Right lobe of liver (tissue), 6 donors: ENCODE data around the gene GPX7. TPM values are rescaled to one million over a fixed set of nuclear protein-coding genes. Genes with fewer than 3 reads are reported as not detected.

Source experiments
- ATAC-seq, 4 donors: fragments of 200-7000 bp; cut with Tn5 transposase; one replicate each; pipeline ENCODE4 v1.9.1; 2020; ENCODE audit warnings: mild to moderate bottlenecking in 4 of 4, moderate library complexity in 4 of 4
- DNase-seq, 3 donors: peaks; one replicate each; pipeline ENCODE4 v3.0.0-alpha.2; 2020
- H3K27ac ChIP-seq, 3 donors: fragments of 200-600 bp; one replicate each; pipeline ENCODE4 v1.8.0; 2022
- H3K27me3 ChIP-seq, 2 donors: fragments of 200-600 bp; one replicate each; pipeline ENCODE4 v1.8.0; 2022
- H3K36me3 ChIP-seq, 4 donors: fragments of 200-600 bp; sonication (generic) in 1 of 4; one replicate each; pipeline versions ENCODE4 v1.5.1 to v1.8.0; 2017 to 2022; ENCODE audit warnings: control low read depth in 1 of 4
- H3K4me1 ChIP-seq, 4 donors: fragments of 200-600 bp; sonication (generic) in 1 of 4; one replicate each; pipeline versions ENCODE4 v1.5.1 to v1.8.0; 2017 to 2022; ENCODE audit warnings: control low read depth in 1 of 4
- H3K4me3 ChIP-seq, 3 donors: fragments of 200-600 bp; one replicate each; pipeline ENCODE4 v1.8.0; 2022
- H3K9me3 ChIP-seq, 4 donors: fragments of 200-600 bp; sonication (generic) in 1 of 4; one replicate each; pipeline versions ENCODE4 v1.5.1 to v1.8.0; 2017 to 2022; ENCODE audit warnings: control low read depth in 1 of 4
- POLR2A ChIP-seq: fragments of 450-650 bp; IDR thresholded peaks from one replicate; pipeline ENCODE4 v1.6.1; 2017; ENCODE audit warnings: antibody characterized with exemption, mild to moderate bottlenecking
- WGBS: methylation state at CpG from one replicate; pipeline ENCODE4 v1.1.6; 2018; ENCODE audit warnings: low coverage, low lambda C conversion rate; ENCODE audit not compliant: insufficient coverage; ENCODE audit errors: missing lambda C conversion rate; 5-methylcytosine and 5-hydroxymethylcytosine counted together
- intact Hi-C, 2 donors: fragments of 100-400 bp; cut with DNase I; formaldehyde crosslinking; loops; one replicate each; pipeline versions ENCODE4 v1.11.2 to v1.14.1; 2022
- total RNA-seq, 6 experiments: library from RNA; depleted of rRNA in 2 of 6; stranded (reverse); fragments of >200 nt in 2 of 6; fragmentation: NEBNext Ultra II Directional in 3 of 6; extraction: Animal tissue kit (Norgen Biotek cat#: 25700) in 3 of 6; gene quantifications; one replicate each; pipeline versions ENCODE4 v1.1.0 to v1.2.4, GENCODE V29; 2016 to 2023
- TF ChIP-seq, protein P1 (sequence below), 4 donors: fragments of 200-600 bp in 3 of 4; fragments of 450-650 bp in 1 of 4; IDR thresholded peaks; one replicate each; pipeline versions ENCODE4 v1.5.1 to v1.8.0; 2016 to 2022; ENCODE audit warnings: antibody characterized with exemption in 4 of 4, mild to moderate bottlenecking in 2 of 4
- donor health status: DM: no; HTN: yes; CAD: no.
- donor health status: DM: no; HTN: no; CAD: no.
- donor health status: DM: no; HTN: no; CAD: no.
- donor health status: DM: no; HTN: yes; CAD: no.
- donor health status: DM: no; HTN: yes; CAD: no.

GPX7 gene
- total RNA-seq, 6 experiments from 2014 or later: 1.6 to 4.3 (median 2.7) TPM

DNA sequence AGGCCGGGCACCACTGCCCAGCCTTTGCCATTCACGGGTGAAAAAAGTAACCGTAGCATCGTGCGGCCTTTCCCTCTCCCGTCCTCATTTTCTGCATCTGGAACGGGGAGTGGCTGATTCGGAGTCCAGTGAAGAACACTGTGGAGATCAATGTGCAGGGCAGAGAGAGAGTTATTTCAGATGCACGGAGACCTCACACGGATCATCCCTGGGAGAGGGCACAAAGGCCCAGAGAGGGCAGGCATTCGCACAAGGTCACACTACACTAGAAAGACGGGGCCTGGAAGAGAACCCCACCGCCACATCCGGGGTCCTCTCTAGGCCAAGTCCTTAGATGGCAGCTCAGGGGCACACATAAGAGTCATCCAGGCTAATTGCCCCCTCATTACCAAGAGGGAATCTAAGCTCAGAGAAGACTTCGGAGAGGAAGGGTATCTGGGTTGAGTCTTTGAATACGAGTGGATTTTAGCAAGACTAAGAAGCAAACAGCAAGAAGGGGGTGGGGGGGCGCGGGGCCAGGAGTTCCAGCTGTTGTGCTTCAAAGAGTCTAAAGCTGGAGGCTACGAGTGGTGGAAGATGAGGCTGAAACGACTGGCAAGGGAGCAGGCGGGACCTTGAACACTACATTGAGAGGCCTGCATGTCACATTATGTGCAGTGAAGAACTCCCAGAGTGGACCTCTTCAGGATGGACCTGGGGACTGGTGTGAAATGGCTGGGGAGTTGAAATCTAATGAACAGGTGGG lies 857 bp downstream of the GPX7 start:
- DNase-seq: no peak
- Histone ChIP-seq H3K4me1 (peaks cover 0 to 4% (median 0%) of the 10 kb centered on the region in 4 donors), H3K36me3 (no peaks in the 10 kb centered on the region), H3K4me3 (peak overlapping the region; percentile 48 to 60 (median 51)), H3K27me3 (no peaks in the 10 kb centered on the region), H3K27ac (peak overlapping the region in 1 of 3 donors; percentile 47), H3K9me3 (no peaks in the 10 kb centered on the region)
- intact Hi-C loops: no loop called here
- ATAC-seq: peak in 3 of 4 donors; percentile 9 to 36 (median 22)
- WGBS: 49% methylated on average over 15 of the region's 21 CpGs
- TF ChIP-seq POLR2A: no peak
- TF ChIP-seq, protein P1, sequence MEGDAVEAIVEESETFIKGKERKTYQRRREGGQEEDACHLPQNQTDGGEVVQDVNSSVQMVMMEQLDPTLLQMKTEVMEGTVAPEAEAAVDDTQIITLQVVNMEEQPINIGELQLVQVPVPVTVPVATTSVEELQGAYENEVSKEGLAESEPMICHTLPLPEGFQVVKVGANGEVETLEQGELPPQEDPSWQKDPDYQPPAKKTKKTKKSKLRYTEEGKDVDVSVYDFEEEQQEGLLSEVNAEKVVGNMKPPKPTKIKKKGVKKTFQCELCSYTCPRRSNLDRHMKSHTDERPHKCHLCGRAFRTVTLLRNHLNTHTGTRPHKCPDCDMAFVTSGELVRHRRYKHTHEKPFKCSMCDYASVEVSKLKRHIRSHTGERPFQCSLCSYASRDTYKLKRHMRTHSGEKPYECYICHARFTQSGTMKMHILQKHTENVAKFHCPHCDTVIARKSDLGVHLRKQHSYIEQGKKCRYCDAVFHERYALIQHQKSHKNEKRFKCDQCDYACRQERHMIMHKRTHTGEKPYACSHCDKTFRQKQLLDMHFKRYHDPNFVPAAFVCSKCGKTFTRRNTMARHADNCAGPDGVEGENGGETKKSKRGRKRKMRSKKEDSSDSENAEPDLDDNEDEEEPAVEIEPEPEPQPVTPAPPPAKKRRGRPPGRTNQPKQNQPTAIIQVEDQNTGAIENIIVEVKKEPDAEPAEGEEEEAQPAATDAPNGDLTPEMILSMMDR (IDR thresholded peaks at IDR 0.05): no peak

GRCh38 chr1:52603630-52604029 lies 1.5 kb downstream of the GPX7 start:
- no peaks in the 10 kb centered on the region for H3K27me3 ChIP-seq
- no peak overlapping the region for H3K4me3 ChIP-seq
- no peak for ATAC-seq
- no peaks in the 10 kb centered on the region for H3K9me3 ChIP-seq
- 80% methylated on average over 5 of the region's 6 CpGs for WGBS
- H3K36me3 ChIP-seq: no peaks in the 10 kb centered on the region
- no peak overlapping the region for H3K27ac ChIP-seq
- TF ChIP-seq, protein P1 (IDR thresholded peaks at IDR 0.05): no peak
- TF ChIP-seq POLR2A: no peak
- no peak for DNase-seq
- H3K4me1 ChIP-seq: peaks cover 0 to 4% (median 0%) of the 10 kb centered on the region in 4 donors
- intact Hi-C loops: no loop called here

GRCh38 chr1:52604063-52604770 lies 2.0 kb downstream of the GPX7 start:
- TF ChIP-seq, protein P1 (IDR thresholded peaks at IDR 0.05): no peak
- no peak for TF ChIP-seq POLR2A
- Histone ChIP-seq H3K4me3 (no peak overlapping the region), H3K4me1 (peaks cover 0 to 4% (median 0%) of the 10 kb centered on the region in 4 donors), H3K27ac (no peak overlapping the region), H3K27me3 (no peaks in the 10 kb centered on the region), H3K9me3 (no peaks in the 10 kb centered on the region), H3K36me3 (no peaks in the 10 kb centered on the region)
- intact Hi-C loops: no loop called here
- DNase-seq: no peak
- WGBS: 48% methylated on average over 3 of the region's 3 CpGs
- ATAC-seq: peak in 2 of 4 donors; percentile 9 to 17

DNA sequence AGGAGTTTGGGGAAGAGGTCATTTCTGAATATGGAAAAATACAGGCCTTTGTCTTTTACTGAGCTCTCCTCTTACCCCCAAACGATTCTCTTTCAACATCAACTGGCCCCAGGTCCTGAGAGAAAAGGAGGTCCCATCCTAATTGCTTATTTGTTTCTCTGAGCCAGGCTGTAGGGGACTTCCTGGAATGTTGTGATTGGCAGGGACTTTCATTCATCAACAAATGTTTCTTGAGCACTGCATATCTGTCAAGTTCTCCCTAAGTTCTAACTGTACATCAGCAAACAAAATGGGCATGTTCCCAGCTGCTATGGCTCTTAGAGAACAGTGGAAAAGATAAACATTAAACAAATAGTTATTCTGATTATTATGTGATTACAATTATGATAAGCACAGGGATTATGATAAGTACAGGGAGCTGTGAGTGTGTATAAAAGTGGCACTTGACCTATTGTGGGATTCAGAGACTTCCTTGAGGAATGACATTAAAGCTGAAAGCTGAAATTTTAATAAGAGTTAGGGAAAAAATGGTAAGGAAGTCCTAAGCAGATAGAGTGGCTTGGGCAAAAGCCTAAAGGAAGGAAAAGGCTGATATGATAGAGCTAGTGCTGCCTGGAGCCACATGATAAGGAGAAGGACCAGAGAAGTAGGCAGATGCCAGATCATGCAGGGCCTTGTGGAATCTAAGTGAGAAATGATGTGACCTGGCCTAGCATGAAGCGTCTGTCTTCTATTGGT lies 11.6 kb downstream of the GPX7 start:
- H3K9me3 ChIP-seq: no peaks in the 10 kb centered on the region
- TF ChIP-seq, protein P1 (IDR thresholded peaks at IDR 0.05): no peak
- TF ChIP-seq POLR2A: no peak
- no peaks in the 10 kb centered on the region for H3K36me3 ChIP-seq
- intact Hi-C loops: no loop called here
- 54% methylated on average over 2 of the region's 2 CpGs for WGBS
- no peak overlapping the region for H3K4me3 ChIP-seq
- H3K27ac ChIP-seq: no peak overlapping the region
- H3K27me3 ChIP-seq: no peaks in the 10 kb centered on the region
- ATAC-seq (peak; percentile 45 to 75 (median 50)), DNase-seq (no peak)
- peaks cover 0 to 4% (median 0%) of the 10 kb centered on the region in 4 donors for H3K4me1 ChIP-seq
